ENCODE results near the gene DHRS3. TPM values are rescaled to one million over a fixed set of nuclear protein-coding genes. Genes with fewer than 3 reads are reported as not detected.

DHRS3 gene
- total RNA-seq, 1 experiment from 2014 or later = 87.0 TPM

- POLR2A ChIA-PET = no interaction called here
Observed at GRCh38 chr1:12565966-12566352, 52.1 kb downstream of the DHRS3 start.

More at GRCh38 chr1:12565966-12566352, 52.1 kb downstream of the DHRS3 start:
- no TSS peak for BruUV-seq (replicated peaks)
- Histone ChIP-seq H3K4me2 (ENCODE audit: low read length) (no peak overlapping the region), H3K27me3 (ENCODE audit: insufficient read depth, low read length) (no peaks in the 10 kb centered on the region), H3K9me3 (ENCODE audit: control insufficient read depth in 1 of 2, insufficient read depth in 1 of 2, low read depth in 1 of 2, low read length in 2 of 2) (peaks cover 0 to 10% of the 10 kb centered on the region in 2 experiments; a peak in 2 of 4 replicates), H3K27ac (ENCODE audit: low read depth, low read length) (no peak overlapping the region), H3K4me3 (replicated peaks in 1 of 2; ENCODE audit: low read depth in 1 of 2, low read length in 2 of 2) (no peak overlapping the region), H3K9me2 (ENCODE audit: insufficient read depth) (no peaks in the 10 kb centered on the region), H3K36me3 (ENCODE audit: control insufficient read depth in 1 of 2, insufficient read depth in 2 of 2, low read length in 2 of 2) (peaks cover 0 to 12% of the 10 kb centered on the region in 2 experiments; a peak in 1 of 4 replicates), H3K9ac (ENCODE audit: low read length) (no peak overlapping the region), H3K79me2 (ENCODE audit: insufficient read depth, low read length) (no peaks in the 10 kb centered on the region), H3K4me1 (ENCODE audit: control insufficient read depth in 1 of 2, insufficient read depth in 2 of 2, low read length in 2 of 2) (peaks cover 0 to 14% of the 10 kb centered on the region in 2 experiments; a peak in 1 of 4 replicates), H4K20me1 (ENCODE audit: insufficient read depth) (no peaks in the 10 kb centered on the region), H2AFZ (ENCODE audit: low read depth, low read length, poor library complexity, severe bottlenecking) (no peak overlapping the region)
- ATAC-seq (peak; percentile 6; the same call in 1 of the 2 replicates), DNase-seq (ENCODE audit: low read depth, low spot score) (no peak)
- CTCF ChIA-PET = no interaction called here
- RAD21 ChIA-PET (ENCODE audit: low non-redundant PET in 1 of 2, low total read pairs in 2 of 2, uncharacterized antibody in 2 of 2, unreplicated experiment in 2 of 2) = no interaction called here
- TF ChIP-seq POLR2A (IDR thresholded peaks at IDR 0.05; ENCODE audit: borderline replicate concordance, extremely low read depth, insufficient read depth, insufficient read length) = no peak
- TF ChIP-seq CBX3 (IDR thresholded peaks at IDR 0.05; ENCODE audit: low read depth) = no peak
- TF ChIP-seq, protein P1, sequence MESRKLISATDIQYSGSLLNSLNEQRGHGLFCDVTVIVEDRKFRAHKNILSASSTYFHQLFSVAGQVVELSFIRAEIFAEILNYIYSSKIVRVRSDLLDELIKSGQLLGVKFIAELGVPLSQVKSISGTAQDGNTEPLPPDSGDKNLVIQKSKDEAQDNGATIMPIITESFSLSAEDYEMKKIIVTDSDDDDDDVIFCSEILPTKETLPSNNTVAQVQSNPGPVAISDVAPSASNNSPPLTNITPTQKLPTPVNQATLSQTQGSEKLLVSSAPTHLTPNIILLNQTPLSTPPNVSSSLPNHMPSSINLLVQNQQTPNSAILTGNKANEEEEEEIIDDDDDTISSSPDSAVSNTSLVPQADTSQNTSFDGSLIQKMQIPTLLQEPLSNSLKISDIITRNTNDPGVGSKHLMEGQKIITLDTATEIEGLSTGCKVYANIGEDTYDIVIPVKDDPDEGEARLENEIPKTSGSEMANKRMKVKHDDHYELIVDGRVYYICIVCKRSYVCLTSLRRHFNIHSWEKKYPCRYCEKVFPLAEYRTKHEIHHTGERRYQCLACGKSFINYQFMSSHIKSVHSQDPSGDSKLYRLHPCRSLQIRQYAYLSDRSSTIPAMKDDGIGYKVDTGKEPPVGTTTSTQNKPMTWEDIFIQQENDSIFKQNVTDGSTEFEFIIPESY (IDR thresholded peaks at IDR 0.05; ENCODE audit: extremely low read depth, insufficient replicate concordance, low read length) = no peak
- TF ChIP-seq EZH2 (IDR thresholded peaks at IDR 0.05) = no peak
- no peak for TF ChIP-seq SP1 (IDR thresholded peaks at IDR 0.05; ENCODE audit: low read depth)
- TF ChIP-seq, protein P2, sequence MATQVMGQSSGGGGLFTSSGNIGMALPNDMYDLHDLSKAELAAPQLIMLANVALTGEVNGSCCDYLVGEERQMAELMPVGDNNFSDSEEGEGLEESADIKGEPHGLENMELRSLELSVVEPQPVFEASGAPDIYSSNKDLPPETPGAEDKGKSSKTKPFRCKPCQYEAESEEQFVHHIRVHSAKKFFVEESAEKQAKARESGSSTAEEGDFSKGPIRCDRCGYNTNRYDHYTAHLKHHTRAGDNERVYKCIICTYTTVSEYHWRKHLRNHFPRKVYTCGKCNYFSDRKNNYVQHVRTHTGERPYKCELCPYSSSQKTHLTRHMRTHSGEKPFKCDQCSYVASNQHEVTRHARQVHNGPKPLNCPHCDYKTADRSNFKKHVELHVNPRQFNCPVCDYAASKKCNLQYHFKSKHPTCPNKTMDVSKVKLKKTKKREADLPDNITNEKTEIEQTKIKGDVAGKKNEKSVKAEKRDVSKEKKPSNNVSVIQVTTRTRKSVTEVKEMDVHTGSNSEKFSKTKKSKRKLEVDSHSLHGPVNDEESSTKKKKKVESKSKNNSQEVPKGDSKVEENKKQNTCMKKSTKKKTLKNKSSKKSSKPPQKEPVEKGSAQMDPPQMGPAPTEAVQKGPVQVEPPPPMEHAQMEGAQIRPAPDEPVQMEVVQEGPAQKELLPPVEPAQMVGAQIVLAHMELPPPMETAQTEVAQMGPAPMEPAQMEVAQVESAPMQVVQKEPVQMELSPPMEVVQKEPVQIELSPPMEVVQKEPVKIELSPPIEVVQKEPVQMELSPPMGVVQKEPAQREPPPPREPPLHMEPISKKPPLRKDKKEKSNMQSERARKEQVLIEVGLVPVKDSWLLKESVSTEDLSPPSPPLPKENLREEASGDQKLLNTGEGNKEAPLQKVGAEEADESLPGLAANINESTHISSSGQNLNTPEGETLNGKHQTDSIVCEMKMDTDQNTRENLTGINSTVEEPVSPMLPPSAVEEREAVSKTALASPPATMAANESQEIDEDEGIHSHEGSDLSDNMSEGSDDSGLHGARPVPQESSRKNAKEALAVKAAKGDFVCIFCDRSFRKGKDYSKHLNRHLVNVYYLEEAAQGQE (IDR thresholded peaks at IDR 0.05; ENCODE audit: low read depth) = no peak
- TF ChIP-seq, protein P3, sequence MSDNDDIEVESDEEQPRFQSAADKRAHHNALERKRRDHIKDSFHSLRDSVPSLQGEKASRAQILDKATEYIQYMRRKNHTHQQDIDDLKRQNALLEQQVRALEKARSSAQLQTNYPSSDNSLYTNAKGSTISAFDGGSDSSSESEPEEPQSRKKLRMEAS (IDR thresholded peaks at IDR 0.05) = no peak
- TF ChIP-seq EZH2phosphoT487 (IDR thresholded peaks at IDR 0.05; ENCODE audit: borderline replicate concordance) = no peak
- no peak for TF ChIP-seq TCF7L2 (IDR thresholded peaks at IDR 0.05; ENCODE audit: borderline replicate concordance, extremely low read depth, insufficient read depth, insufficient read length)
- no peak for TF ChIP-seq POLR2AphosphoS5 (IDR thresholded peaks at IDR 0.05; ENCODE audit: low read depth, low read length)
- TF ChIP-seq SRF (IDR thresholded peaks at IDR 0.05; ENCODE audit: low read depth) = no peak
- TF ChIP-seq CTCF (IDR thresholded peaks at IDR 0.05 in 2 of 3, conservative IDR thresholded peaks at IDR 0.05 in 1 of 3; ENCODE audit: borderline replicate concordance in 1 of 3, insufficient read depth in 1 of 3, low read depth in 2 of 3, low read length in 2 of 3) = no peak
- no peak for TF ChIP-seq FOSL1 (IDR thresholded peaks at IDR 0.05; ENCODE audit: low read depth)
- intact Hi-C loops (cut with micrococcal nuclease) = no loop called here

Data from HCT116 (cell line).